ENCODE results near the gene NET1.

The NET1 gene

DNA sequence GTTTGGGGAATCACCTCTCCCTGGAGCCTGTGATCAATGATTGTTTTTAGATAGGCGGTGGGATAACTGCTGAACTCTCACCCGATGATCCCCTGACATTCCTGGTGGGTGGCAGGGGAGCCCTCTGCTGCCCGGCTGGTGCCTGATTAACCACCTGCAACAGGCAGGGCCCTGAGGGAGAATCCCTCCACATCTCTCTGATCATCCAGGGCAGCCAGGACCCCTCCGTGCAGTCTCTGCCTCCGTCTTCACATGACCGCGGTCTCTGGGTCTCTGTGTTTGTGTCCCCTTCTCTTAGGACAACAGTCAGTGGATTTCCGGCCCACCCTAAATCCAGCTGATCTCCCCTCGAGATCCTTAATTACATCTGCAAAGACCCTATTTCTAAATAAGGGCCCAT lies 69.7 kb downstream of the NET1 start:
- no peak for DNase-seq (ENCODE audit: low spot score)

DNA sequence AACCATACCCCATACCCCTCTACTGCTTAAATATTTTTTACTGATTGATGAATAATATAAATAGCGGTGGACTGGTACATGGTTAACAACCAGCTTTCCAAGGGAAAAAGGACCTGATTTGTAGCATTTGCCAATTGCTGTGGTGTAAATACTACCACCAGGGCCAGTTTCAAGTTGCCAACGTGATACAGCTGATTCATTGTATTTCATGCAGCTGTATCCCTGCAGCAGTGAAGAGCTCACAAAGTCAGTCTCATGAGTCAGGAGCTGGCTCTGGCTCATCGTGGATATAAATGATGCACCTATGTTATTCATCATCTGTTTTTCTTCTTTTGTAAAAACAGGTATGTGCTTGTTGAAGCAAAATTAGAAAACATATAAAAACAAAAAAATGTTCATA lies 71.8 kb downstream of the NET1 start:
- DNase-seq (ENCODE audit: low spot score): no peak

DNA sequence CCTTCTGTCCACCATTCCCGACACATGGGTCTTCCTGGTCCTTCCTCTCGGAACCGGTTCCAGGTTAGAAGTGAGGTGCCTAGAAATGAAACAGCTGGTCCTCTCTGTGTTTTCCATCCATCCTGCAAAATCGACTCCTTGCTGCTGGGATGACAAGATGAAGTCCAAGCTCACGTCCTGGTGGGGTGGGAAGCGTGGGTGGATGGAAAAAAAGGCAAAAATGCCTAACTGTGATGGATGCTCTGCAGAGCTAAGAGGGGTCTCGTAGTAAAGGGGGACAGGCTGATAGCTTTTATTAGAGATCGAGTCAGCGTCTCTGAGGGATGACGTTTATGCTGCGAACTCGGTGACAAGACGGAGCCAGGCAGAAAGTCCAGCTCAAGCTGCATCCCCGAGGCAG lies 72.9 kb downstream of the NET1 start:
- DNase-seq (ENCODE audit: low spot score): no peak

DNA sequence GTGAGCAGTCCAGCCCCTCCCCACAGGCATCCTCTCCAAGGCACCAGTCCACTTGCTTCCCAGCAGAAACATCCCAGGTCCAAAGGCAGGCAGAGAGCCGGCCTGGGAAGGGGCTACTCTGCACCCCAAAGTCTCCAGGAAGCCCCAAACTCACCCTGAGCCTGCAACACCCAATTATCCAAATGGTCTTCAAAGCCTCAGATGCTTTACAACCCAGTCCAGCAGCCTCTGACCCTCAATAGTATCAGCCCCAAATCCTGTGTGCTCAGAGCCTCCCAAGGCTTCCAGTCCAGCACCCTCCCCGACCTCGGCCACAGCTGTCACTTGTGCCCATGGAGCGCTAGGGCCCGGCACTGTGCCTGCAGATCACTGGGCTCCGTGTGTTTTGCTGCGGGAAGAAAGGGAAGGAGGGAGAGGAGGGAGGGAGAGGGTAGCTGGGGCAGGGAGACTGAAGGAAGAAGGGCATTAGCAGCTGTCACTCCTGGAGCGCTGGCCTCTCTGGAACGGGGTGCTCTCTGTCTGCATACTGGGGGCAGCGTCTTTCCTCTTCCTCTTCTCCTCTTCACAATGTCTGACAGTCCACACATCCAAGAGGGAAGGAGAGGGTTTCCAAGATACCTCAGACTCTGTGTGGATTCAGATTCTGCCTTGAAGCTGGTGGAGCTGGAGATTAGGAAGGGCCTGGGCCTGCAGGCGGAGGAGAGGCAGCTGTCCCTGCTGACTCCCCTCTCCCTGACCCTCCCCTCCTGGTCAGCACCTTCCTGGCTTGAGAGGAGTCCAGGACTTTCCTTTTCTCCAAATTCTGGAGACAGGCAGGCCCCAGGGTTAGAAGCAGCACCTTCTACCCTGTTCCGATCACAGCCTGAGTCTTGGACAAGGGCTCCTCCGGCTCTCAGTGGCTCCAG lies 73.8 kb downstream of the NET1 start:
- no peak for DNase-seq (ENCODE audit: low spot score)

DNA sequence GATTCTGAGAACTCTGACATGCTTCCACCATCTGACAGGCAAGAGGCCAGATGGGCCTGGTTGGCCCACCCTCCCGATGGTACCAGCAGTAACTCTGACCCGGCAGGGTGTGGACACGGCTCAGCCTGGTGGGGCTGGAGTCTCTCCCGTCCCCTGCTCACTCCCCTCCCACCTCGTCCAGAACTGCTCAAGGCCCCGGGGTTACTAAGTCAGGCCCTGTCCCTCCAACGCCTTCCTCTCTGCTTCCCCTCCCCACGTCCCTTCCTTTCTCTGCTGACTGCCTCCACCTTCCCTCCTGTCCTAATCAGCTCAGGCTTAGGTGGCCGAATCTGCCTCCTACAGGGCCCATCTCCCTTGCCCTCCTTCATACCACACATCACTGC lies 74.5 kb downstream of the NET1 start:
- DNase-seq (ENCODE audit: low spot score): no peak

DNA sequence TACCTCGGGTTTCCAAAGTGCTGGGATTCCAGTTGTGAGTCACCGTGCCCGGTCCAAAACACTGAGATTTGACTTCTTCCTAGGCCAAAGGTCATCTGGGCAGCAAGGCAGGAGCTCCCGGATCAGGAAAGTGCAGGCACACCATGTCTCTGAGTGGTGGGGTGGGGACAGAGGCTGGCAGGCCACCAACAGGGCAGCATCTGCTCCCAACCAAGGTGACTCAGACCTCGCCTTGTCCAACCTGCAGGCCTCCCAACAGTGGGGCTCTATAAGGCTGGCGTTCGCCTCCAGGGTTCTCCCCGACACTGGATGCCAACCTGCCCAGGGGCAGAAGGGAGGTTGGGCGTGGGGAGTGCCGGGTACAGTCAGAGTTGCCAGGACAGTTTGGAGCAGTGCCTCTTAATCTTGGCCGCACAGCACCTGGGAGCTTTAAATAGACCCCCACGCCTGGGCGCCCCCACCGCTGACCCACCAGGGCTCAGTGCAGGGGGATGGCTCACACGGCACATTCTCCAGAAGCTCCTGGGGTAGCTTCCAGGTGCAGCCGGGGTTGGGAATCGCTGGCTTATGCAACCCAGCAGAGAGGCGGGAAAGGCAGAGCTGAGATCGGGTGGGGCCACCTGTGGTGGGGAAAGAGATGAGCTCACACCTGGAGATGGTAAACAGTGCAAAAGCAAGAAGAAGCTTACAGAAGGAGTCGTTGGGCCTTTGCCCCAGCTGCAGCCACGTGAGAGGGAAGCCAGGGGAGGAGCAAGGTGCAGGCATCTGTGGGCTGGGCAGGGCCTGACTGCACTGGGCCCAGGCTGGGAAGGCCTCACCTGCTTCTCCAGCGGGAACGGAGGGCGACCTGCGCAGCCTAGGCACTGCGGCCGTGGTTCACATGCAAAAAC lies 76.2 kb downstream of the NET1 start:
- DNase-seq (ENCODE audit: low spot score): no peak

DNA sequence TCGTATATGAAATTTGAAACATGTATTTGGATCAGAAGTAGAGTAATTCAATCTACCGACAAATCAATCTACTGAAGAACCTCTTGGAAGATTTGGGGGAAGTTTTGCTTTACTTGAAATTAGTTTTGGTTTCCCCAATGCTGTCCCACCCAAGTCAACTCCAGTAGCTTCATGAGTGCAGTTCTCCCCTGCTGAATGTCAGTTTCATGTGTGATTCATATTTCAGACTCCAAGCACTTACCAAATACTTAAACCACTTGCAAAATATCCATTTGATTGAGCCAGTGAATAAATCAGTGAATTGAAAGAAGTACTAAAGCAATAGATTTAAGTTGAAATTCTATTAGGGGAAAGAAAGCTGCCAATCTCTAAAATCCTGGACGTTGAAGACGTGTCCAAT lies 77.7 kb downstream of the NET1 start:
- no peak for DNase-seq (ENCODE audit: low spot score)

DNA sequence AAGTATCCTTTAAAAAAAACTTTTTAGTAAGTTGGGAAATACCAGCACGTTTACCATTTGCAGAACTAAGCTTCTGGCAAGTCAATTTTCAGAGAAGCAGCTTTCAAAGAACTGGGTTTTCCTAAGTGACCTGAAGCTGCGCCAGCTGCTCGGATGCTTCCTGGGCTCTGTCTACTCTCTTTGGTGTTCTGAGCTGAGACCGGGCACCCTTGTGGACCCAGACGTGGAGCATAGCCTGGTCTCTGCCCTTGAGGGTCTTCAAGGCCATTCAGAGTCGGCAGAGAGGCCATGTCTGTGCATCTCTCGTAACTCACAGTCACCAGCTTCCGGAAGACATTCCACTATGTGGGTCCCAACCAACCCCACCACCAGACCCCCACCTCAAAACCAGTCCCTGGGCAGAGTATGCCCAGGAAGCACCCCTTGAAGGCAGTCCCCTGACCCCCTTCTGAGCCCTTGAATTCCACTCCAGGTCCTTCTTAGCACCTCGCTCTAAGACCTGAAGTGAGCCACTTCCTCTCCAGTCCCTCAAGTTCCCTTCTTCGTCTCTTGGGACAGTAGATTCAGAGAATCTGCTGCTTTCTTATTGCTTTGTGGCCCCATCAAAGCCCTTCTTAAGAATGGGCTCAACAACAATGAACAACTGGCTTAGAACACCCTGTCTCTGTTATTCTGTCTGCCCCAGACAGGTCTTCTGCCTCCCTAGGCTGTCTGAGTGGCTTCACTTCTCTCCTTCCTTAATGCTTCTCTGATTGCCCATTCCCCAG lies 78.5 kb downstream of the NET1 start:
- no peak for DNase-seq (ENCODE audit: low spot score)

DNA sequence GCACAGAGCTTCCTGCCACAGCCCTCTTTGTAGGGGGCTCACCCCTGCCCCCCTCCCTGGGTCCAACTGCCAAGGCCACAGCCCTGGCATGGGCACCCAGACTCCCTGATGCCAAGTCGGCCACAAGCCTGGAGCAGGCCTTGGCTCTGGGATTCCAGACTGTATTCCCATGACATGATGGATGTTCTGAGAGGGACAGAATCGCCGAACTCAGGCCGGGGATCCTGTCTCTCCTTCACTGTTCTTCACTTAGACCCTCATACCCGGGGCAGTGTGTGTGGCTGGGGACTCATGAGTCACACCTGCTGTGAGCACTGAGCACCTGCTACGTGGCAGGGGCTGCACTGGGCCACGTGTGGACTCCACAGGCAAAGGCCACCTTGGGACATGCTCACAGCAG lies 79.1 kb downstream of the NET1 start:
- DNase-seq (ENCODE audit: low spot score): no peak

DNA sequence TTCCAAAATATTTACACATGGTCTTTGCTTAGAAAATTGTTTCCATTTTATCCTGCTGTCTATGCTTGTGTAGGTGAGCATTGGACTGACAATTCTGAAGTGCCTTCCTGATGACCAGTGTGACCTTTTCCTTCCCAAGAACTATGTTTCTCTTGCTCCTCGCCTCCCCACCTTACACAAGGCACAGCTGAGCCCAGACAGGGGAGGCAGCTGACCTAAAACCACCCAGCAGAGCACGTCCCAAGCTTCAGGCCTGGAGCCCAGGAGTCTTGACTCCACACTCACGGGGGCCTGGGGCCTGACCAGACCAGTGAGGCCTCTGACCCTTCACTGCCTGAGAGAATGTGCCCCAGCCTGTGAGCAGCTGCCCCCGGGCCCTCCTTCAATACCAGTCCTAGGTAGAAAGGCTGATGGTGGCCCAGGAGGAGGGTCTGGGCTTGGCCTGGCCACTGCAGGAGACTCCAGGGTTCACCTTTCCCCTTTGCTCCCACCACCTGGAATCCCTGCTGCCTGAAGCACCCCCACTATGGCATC lies 80.0 kb downstream of the NET1 start:
- DNase-seq (ENCODE audit: low spot score): no peak

DNA sequence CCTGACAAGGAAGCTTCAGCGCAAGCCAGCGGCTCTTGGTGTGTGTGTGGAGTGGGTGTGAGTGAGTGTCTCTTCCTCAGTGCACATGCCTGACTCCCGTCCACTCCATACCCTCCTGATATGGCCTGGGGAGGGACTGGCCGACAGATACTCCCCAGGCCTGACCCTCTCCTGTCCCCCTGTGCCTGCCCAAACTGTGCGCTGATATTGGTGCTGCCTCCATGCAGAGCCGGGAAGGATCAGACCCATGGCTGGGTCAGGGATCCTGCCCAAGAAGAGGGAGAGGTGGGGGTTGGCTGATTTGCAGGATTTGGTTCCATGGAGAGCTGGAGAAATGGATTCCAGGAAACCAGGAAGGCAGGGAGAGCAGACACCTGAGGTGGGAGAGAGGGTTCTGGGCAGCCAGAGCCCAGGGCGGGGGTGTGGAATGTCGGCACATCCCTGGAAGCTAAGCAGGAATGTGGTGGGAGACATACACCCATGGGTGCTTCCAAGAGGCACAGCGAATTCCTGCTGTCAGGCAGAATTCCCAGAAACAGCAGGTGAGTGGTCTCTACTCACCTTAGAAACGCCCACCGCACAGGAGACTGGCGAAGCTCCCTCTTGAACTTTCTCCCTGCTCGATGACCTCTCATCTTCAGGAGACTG lies 80.7 kb downstream of the NET1 start:
- no peak for DNase-seq (ENCODE audit: low spot score)

DNA sequence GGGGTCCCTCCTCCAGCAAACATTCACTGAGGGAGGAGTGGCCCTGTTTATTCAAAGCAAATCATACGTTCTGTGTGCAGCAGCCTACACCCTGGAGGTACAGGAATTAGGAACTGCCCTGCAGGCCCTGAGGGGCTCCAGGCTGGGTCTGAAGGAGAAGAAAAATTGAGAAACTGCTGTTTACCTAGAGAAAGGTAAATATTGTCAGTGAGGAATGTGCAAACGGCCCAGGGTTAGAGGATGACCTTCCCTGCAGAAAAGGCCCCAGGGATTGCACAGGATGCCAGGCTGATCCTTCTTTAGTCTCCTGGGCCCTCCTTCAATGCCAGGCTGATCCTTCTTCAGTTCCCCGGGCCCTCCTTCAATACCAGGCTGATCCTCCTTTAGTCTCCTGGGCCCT lies 81.3 kb downstream of the NET1 start:
- no peak for DNase-seq (ENCODE audit: low spot score)

DNA sequence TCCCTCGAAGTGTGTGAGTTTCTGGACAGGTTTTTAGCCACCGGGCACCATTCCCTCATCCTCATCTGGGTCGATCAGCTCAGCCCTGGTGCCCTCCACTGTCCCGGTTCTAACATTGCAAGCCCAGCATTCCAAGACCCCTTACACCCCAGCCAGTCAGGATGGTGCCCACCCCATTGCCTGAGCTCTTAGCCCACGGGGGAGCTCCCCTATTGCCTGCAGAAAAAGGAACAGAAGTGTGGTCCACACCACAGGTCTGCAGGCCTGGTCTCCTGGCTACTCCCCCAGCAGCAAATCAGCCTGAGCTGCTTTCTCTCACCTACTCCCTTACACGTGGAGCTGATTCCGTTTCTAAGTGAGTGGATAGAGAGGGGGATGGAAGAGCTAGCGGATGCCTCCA lies 82.3 kb downstream of the NET1 start:
- DNase-seq (ENCODE audit: low spot score): no peak

DNA sequence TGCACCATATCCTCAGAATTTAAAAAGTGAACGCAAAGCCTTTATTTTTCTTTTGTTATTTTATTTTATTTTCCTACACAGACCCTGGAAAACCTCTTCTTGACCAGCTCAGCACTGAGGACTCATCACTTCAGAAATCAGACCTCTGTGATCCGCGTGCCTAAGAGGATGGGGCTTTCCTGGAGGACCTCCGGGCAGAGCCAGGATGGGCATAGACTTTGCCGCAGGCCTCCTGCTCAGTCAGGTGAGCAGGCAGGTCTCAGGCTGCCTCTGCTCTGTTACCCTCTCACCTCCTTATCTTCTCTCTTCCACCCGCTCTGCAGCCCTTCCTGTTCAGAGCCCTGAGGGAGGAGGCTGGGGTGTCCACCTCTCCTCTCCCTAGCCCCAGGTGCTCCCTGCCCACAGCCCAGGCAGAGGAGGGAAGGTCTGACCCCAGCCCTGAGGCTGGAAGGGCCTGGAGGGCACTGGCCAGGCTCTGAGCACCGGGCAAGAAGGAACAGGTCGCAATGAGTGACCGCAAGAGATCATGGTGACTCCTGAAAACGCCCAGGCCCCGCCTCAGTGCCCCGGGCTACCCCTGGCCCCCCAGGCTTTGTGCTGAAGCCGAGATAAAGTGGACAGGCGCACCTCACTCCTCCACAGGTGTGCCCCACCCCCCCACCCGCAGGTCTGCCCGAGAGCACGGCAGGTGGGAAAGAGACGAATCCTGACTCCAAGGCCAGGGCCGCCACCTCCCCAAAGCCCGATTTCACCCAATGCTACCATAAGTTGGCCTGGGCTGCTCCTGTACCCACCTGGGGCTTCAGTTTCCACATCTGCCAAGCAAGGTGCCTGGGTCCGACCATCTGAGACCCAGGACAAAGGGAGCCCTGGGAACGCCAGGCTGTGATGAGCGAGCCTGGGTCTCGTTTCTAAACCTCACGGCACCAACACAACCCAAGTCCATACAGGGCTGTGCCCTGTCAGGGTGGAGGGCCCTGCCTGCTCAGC lies 84.2 kb downstream of the NET1 start:
- DNase-seq (ENCODE audit: low spot score): no peak

DNA sequence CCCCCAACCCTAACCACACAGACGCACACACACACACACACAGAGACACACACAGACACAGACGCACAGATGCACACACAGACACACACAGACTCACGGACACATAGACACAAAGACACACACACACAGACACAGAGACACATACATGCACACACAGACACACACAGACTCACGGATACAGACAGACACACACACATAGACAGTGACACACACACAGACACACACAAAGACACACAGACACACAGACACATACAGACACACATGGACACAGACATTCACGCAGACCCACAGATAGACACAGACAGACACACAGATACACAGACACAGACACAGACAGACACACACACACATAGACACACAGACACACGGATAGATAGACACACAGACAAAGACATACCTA lies 84.9 kb downstream of the NET1 start:
- DNase-seq (ENCODE audit: low spot score): no peak

DNA sequence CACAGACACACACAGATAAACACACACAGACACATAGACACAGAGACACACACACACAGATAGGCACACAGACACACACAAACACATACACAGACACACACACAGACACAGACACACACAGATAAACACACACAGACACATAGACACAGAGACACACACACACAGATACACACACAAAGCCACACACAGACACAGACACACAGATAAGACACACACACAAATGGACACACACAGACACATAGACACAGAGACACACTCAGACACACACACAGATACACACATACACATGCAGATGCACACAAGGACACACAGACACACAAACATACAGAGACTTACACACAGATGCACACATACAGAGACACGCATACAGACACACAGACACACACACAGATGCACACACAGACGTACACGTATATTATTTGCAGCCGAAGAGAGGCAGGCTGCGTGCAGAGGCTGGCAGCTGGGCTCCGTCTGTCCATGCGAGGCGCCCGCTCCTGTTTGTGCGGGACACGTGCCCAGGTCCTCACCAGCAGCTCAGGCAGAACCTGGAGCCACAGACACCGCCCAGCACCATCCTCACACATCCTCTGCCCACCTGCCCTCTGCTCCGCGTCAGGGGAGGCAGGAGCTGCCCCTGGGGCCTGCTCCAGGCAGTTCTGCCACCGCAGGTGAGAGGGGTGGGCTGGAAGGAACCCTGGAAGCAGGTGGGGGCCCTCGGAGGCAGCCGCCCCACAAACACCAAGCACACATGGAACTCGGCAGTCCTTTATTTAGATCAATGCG lies 85.8 kb downstream of the NET1 start:
- DNase-seq (ENCODE audit: low spot score): no peak

DNA sequence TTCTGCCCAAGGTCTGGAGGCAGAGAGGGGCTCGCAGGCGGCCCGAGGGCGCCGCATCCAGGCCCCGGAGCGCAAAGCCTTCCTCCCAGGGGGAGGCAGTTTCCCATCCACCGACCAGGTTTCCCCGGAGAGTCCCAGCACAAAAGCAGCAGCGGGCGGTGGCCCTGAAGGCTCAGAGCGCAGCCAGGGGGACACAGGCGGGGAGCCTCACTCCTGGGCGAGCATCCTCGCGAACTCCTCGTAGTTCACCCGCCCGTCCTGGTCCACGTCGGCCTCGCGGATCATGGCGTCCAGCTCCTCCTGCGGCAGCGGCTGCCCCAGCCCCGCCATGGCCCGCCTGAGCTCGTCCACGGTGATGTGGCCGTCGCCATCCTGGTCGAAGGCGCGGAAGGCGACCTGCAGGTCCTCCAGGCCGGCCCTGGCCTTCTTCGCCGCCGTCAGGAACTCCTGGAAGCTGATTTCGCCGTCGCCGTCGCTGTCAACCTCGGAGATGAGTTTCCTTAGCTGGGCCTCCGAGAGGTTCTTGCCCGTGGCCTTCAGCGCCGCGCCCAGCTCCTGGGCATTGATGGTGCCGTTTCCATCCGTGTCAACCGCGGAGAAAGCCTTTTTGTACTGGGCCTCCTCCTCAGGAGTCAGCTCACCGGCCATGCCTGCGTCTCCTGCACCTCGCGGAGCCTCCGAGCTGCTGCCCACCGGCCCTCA lies 86.6 kb downstream of the NET1 start:
- DNase-seq (ENCODE audit: low spot score): no peak

DNA sequence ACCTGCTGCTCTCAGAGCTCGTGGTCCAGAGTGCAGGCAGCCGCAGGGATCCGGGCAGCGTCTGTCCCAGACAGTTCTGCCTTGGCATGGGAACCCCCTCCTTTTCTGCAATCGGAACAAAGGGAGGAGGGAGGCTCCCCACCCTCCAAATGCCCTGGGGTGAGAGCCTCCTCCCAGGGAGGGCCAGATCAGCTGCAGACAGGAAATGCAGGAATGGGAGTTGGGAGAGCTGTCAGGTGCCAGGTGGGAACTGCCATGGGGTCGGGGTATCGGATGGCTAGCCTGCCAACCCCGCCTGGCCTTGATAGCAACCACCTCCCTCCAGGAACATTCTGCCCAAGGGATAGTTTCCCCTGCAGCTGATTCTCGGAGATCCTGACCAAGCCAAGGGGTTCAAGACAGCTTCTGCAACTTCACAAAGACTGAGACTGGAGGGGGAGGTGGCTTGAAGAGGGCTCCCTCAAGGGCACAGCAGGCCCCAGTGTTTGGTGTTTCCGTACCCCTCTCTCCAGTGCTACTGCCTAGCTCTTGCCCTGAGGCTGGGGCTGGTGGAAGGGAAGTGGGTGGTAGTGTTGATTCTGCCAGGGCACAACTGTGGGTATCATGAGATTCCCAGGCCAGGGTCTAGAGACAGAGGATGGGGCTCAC lies 87.3 kb downstream of the NET1 start, which contains the start of gene CALML5:
Gene CALML5, minus strand, starts transcription at position 78 of the 648 bp plus-strand sequence. CDS start 132 bp downstream, outside the sequence.
- DNase-seq (ENCODE audit: low spot score): no peak
